GM19395 (cell line): Measurements from ENCODE around the gene TPGS1.

Experiments used
- ATAC-seq: cut with Tn5 transposase; IDR thresholded peaks from one replicate; pipeline ENCODE4 v1.9.1; 2021; ENCODE audit warnings: mild to moderate bottlenecking, moderate library complexity; ENCODE audit not compliant: unreplicated experiment

TPGS1 gene, protein sequence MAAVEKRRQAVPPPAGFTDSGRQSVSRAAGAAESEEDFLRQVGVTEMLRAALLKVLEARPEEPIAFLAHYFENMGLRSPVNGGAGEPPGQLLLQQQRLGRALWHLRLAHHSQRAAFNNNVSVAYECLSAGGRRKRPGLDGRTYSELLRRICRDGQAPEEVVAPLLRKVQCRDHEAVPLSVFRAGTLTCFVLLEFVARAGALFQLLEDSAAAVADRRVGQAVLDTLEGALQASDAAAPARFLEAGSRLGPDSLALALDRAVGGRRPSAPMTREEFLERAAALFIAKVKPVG

GRCh38 chr19:507286-508203 lies at the start of gene TPGS1:
TSS of gene TPGS1 (plus strand) at chr19:507497. CDS start at chr19:507507, 10 bp downstream.
- ATAC-seq, result peak; percentile 57

GRCh38 chr19:457636-458035 lies 49.7 kb upstream of the TPGS1 start:
- ATAC-seq, result no peak

DNA sequence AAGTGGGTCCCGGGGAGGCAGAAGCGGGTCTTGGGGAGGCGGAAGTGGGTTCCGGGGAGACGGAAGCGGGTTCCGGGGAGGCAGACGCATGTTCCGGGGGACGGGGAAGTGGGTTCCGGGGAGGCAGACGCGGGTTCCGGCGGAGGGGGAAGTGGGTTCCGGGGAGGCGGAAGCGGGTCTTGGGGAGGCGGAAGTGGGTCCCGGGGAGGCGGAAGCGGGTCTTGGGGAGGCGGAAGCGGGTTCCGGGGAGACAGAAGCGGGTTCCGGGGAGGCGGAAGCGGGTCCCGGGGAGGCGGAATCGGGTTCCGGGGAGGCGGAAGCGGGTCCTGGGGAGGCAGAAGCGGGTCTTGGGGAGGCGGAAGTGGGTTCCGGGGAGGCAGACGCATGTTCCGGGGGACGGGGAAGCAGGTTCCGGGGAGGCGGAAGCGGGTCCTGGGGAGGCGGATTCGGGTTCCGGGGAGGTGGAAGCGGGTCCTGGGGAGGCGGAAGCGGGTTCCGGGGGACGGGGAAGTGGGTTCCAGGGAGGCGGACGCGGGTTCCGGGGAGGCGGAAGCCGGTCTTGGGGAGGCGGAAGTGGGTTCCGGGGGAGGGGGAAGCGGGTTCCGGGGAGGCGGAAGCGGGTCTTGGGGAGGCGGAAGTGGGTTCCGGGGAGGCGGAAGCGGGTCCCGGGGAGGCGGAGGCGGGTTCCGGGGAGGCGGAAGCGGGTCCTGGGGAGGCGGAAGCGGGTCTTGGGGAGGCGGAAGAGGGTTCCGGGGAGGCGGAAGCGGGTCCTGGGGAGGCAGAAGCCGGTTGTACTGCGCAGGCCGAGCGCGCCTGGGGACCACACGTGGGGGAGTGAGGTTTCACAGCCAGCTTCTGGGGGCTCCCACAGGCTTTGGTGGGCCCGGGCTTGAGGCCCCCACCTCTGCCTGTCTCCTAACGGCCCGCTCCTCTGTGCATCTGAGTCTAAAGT lies 48.9 kb upstream of the TPGS1 start:
- no peak for ATAC-seq

DNA sequence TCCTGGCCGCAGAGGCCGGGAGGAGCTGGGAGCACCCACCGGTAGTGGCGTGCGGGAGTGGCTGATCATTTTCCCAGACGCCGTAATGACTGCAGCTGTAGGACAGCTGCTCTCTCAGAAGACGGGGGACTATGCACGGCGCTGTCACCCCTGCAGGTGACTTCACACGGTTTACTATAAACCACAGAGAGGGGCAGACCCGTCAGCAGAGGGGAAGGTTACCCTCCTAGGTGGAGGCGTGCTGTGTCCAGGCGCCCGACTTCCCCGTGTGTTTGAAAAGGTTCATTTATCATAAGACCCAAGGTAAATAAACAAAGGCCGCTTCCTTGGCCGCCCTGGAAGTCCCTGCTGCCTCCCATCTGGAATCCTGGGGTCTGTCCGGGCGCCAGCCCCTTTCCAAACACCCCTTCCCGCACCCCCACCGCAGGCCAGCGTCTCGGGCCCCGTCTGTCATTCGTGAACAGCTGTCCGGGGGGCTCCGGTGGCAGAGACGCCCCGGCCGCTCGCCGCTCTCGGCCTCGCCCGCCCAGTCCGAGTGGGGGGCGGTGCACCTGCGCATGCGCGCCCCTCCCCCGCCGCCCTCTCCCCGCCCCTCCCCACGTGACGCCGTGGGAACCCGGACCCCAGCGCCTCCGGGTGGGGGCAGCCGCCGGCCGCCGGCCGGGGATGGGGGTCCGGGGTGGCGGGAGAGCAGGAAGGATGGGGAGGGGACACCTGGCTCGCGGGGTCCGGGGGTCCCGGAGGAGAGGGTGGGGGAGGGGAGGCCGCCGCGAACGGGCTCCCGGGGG lies 47.4 kb upstream of the TPGS1 start:
- ATAC-seq, result no peak

GRCh38 chr19:460877-461720 lies 46.2 kb upstream of the TPGS1 start, which contains the start of gene SHC2:
TSS of gene SHC2 (minus strand) at chr19:461033. CDS start at chr19:460996, 37 bp downstream.
- no peak for ATAC-seq

DNA sequence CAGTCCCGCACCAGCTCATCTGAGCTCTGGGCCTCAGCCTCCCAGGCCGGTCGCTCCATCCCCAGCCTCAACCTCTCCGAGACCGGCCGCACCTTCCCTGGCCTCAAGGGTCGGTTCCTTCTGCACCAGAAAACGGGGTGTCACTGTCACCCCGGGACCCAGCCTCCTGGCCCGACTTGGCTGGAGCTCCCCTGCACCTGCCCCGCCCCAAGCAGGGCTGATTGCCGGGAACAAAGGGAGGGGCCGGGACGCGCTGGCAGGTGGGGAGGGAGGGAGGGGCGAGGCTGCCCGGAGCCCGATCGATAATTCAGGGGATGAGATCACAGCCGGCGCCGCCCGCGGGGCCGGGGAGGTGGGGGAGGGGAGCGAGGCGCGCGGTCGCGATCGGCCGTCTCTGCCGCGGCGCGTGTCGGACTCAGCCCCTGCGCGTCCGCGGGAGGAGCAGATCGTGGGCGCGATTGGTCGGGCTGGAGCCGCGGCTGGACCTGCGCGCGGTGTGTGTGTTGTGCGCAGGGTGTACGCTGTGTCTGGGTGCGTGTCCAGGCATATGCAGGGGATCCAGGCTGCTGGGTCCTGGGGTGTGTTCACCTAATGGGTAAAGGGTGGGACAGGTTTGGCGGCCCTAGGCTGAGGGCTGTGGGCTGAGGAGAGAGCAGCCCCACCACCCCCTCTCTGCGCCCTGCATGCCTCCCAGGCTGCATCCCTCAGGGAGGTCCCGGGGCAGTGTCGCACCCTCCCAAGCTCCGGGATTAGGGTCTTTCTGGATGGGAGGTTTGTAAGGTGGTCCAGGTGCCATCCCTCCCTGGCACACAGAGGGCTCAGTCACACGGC lies 45.4 kb upstream of the TPGS1 start:
- no peak for ATAC-seq

GRCh38 chr19:463483-464207 lies 43.7 kb upstream of the TPGS1 start:
- ATAC-seq, result no peak

GRCh38 chr19:464208-464545 lies 43.1 kb upstream of the TPGS1 start:
- ATAC-seq, result no peak

- no peak for ATAC-seq
Observed at GRCh38 chr19:465056-465816, 42.1 kb upstream of the TPGS1 start.

DNA sequence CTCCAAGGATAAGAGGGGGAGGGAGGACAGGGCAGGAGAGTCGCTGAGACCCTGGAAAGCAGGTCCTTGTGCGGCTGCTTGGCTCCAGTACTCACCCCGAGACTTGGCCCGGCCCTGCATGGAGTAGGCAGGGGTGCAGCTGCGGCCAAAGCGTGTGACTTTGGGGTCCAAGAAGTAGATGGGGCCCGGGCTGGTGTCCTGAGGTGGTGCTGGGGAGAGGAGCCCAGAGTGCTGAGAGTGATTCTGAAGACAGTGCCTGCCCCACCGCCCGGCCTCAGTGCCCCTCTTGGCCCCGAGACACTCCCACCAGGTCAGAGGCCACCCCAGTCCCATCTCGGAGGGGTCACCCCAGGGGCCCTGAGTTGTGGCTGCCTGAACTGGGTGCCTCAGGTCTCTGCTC lies 39.7 kb upstream of the TPGS1 start:
- ATAC-seq, result no peak

- ATAC-seq, result no peak
Observed at GRCh38 chr19:468587-469256, 38.6 kb upstream of the TPGS1 start.

DNA sequence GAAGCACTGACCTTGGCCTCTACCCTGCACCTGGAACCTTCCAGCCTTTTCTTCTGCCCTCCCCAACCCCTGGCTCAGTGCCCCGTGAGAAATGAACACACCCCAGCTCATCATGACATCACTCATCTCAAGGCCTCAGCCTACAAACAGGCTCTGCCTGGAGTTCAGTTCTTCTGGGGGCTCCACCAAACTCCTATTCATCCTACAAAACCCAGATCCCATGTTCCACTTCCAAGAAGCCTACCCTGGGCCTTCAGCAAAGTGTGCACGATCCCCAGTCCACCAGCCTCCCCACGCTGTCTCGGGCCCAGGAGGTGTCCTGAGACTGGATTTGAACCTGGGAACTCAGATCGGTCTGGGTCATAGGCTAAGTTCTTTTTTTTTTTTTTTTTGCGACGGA lies 37.5 kb upstream of the TPGS1 start:
- no peak for ATAC-seq

GRCh38 chr19:470701-471100 lies 36.6 kb upstream of the TPGS1 start:
- no peak for ATAC-seq

DNA sequence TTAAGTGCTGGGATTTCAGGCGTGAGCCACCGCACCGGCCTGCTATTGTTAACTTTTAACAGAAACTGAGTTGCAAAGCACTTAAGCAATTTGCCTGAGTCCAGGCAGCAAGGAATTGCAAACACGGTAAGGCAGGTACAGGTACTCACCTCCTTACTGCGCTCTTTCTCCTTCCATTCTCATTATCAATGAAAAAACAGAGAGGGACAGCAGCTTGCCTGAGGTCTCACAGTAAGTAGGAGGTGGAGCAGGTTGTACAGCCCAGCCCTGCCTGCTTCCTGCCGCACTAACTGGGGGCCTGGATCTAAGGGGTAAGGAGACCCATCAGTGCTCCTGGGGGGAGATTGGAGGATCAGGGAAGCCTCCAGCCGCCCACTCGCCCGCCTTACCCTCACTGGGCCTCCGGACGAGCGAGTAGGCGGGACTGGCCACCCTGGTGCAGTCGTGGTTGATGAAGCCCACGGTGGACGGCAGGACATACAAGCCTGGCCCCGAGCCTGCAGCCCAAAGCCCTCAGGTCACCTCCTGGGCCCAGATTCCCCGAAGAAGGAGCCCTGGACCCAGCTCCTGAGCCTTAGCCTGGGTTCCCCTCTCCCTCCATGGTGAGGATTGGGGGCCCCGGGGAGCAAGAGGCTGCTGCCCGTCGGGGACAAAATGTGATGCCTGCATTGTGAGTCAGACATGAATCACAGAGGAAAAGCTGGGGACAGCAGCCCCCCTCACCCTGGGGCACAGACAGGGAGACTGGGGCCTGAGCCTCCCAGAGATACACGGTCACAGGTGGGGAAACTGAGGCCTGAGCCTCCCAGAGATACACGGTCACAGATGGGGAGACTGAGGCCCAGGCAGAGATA lies 35.1 kb upstream of the TPGS1 start:
- no peak for ATAC-seq
